ENCODE measurements around the gene RIPPLY1. TPM values are rescaled to one million over a fixed set of nuclear protein-coding genes. Genes with fewer than 3 reads are reported as not detected.
"Not testable (repeated sequence)": the region's sequence is repeated elsewhere in the genome, so short reads cannot be mapped to it uniquely, and the experiment has no call there.

RIPPLY1 gene
- polyA plus RNA-seq, 3 donors, result not detected

- Mint-ChIP-seq H3K36me3 (no peaks in the 10 kb centered on the region), H3K27ac (no peak overlapping the region), H3K9me3 (no peaks in the 10 kb centered on the region), H3K4me3 (no peak overlapping the region), H3K4me1 (no peaks in the 10 kb centered on the region), H3K27me3 (ENCODE audit: low read depth in 3 of 3) (peaks cover 0 to 2% (median 0%) of the 10 kb centered on the region in 3 donors)
- Histone ChIP-seq H2AFZ (ENCODE audit: insufficient read depth, low read depth, low read length, poor library complexity, severe bottlenecking) (no peak overlapping the region), H3K9ac (ENCODE audit: insufficient read depth, low read length, poor library complexity, severe bottlenecking) (no peak overlapping the region), H4K20me1 (ENCODE audit: insufficient read depth, low read length) (no peaks in the 10 kb centered on the region), H3K27ac (ENCODE audit: low read depth in 1 of 2, low read length in 2 of 2) (no peak overlapping the region), H3K4me1 (ENCODE audit: control insufficient read depth in 1 of 2, insufficient read depth in 2 of 2, low read length in 2 of 2) (no peaks in the 10 kb centered on the region), H3K4me3 (replicated peaks in 1 of 3; ENCODE audit: low read depth in 2 of 3, low read length in 3 of 3) (no peak overlapping the region), H3K9me3 (replicated peaks in 1 of 2; ENCODE audit: control insufficient read depth in 1 of 2, insufficient read depth in 1 of 2, low read length in 2 of 2) (no peaks in the 10 kb centered on the region), H3K27me3 (ENCODE audit: control insufficient read depth in 2 of 2, insufficient read depth in 2 of 2, low read length in 2 of 2) (no peaks in the 10 kb centered on the region), H3K36me3 (replicated peaks in 1 of 2; ENCODE audit: control insufficient read depth in 1 of 2, insufficient read depth in 2 of 2, low read length in 2 of 2) (no peaks in the 10 kb centered on the region), H3K79me2 (ENCODE audit: insufficient read depth, low read length) (no peaks in the 10 kb centered on the region), H3K4me2 (replicated peaks; ENCODE audit: extremely low read depth, low read length, poor library complexity, severe bottlenecking) (no peak overlapping the region)
- DNase-seq, result peak in 2 of 3 donors; percentile 5 to 16
- WGBS (ENCODE audit: insufficient coverage), result no CpG with 5 or more reads among the region's 2 CpGs
- intact Hi-C loops (cut with micrococcal nuclease), result no loop called here
- TF ChIP-seq CTCF (IDR thresholded peaks at IDR 0.05), result peak; percentile 69
Measured at GRCh38 chrX:106874075-106874474, 29.1 kb downstream of the RIPPLY1 start.

- H3K4me2 ChIP-seq (replicated peaks; ENCODE audit: extremely low read depth, low read length, poor library complexity, severe bottlenecking); H2AFZ ChIP-seq (ENCODE audit: insufficient read depth, low read depth, low read length, poor library complexity, severe bottlenecking); H3K79me2 ChIP-seq (ENCODE audit: insufficient read depth, low read length); H3K4me3 ChIP-seq (replicated peaks in 1 of 3; ENCODE audit: low read depth in 2 of 3, low read length in 3 of 3); H3K27me3 Mint-ChIP-seq (ENCODE audit: low read depth in 3 of 3); DNase-seq; H3K27ac ChIP-seq (ENCODE audit: low read depth in 1 of 2, low read length in 2 of 2); H3K4me3 Mint-ChIP-seq; H3K9me3 Mint-ChIP-seq; H3K9me3 ChIP-seq (replicated peaks in 1 of 2; ENCODE audit: control insufficient read depth in 1 of 2, insufficient read depth in 1 of 2, low read length in 2 of 2); H3K27me3 ChIP-seq (ENCODE audit: control insufficient read depth in 2 of 2, insufficient read depth in 2 of 2, low read length in 2 of 2); H3K4me1 Mint-ChIP-seq; H4K20me1 ChIP-seq (ENCODE audit: insufficient read depth, low read length); H3K36me3 ChIP-seq (replicated peaks in 1 of 2; ENCODE audit: control insufficient read depth in 1 of 2, insufficient read depth in 2 of 2, low read length in 2 of 2); H3K4me1 ChIP-seq (ENCODE audit: control insufficient read depth in 1 of 2, insufficient read depth in 2 of 2, low read length in 2 of 2); intact Hi-C loops (cut with micrococcal nuclease); H3K27ac Mint-ChIP-seq; H3K36me3 Mint-ChIP-seq; H3K9ac ChIP-seq (ENCODE audit: insufficient read depth, low read length, poor library complexity, severe bottlenecking): not testable (repeated sequence)
- WGBS (ENCODE audit: insufficient coverage), result no CpG with 5 or more reads among the region's 2 CpGs
Measured at GRCh38 chrX:106872796-106873195, 30.3 kb downstream of the RIPPLY1 start.

Data from CD14-positive monocyte (primary cell).